ENCODE measurements around the gene LGALS8. TPM values are rescaled to one million over a fixed set of nuclear protein-coding genes. Genes with fewer than 3 reads are reported as not detected.
"Not testable (repeated sequence)": the region's sequence is repeated elsewhere in the genome, so short reads cannot be mapped to it uniquely, and the experiment has no call there.

LGALS8 gene
- total RNA-seq, 1 donor from 2014 or later: 23.3 TPM

DNA sequence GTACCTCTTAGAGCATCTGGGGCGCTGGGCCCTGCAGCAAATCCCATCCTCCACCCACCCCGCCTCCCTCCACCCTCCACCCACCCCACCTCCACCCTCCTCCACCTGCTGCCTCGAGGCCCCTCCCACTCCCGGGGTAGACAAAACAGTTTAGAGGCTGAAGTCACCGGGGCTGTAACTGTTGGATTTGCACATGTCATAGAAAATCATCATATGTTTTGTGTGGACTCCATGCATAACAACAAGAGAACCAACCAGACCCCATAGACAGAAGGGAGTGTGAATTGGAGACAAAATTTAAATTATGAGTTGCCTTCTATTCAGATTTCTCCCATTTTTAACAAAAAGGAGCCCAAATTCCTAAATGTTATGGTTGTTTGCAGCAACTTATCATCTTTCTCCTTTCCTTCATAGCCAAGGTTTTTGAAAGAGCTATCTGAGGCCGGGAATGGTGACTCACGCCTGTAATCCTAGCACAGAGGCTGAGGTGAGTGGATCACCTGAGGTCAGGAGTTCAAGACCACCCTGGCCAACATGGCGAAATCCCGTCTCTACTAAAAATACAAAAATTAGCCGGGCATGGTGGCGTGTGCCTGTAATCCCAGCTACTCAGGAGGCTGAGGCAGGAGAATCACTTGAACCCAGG is 28.2 kb upstream of the LGALS8 start:
- Mint-ChIP-seq H3K4me1 (no peaks in the 10 kb centered on the region), H3K4me3 (no peak overlapping the region), H3K36me3 (ENCODE audit: low read depth) (no peaks in the 10 kb centered on the region), H3K27ac (ENCODE audit: unreplicated experiment) (no peak overlapping the region), H3K27me3 (ENCODE audit: low read depth) (no peaks in the 10 kb centered on the region), H3K9me3 (no peaks in the 10 kb centered on the region)
- TF ChIP-seq, protein P1, sequence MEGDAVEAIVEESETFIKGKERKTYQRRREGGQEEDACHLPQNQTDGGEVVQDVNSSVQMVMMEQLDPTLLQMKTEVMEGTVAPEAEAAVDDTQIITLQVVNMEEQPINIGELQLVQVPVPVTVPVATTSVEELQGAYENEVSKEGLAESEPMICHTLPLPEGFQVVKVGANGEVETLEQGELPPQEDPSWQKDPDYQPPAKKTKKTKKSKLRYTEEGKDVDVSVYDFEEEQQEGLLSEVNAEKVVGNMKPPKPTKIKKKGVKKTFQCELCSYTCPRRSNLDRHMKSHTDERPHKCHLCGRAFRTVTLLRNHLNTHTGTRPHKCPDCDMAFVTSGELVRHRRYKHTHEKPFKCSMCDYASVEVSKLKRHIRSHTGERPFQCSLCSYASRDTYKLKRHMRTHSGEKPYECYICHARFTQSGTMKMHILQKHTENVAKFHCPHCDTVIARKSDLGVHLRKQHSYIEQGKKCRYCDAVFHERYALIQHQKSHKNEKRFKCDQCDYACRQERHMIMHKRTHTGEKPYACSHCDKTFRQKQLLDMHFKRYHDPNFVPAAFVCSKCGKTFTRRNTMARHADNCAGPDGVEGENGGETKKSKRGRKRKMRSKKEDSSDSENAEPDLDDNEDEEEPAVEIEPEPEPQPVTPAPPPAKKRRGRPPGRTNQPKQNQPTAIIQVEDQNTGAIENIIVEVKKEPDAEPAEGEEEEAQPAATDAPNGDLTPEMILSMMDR (conservative IDR thresholded peaks at IDR 0.05): no peak
- DNase-seq (ENCODE audit: low read depth, low spot score): no peak

DNA sequence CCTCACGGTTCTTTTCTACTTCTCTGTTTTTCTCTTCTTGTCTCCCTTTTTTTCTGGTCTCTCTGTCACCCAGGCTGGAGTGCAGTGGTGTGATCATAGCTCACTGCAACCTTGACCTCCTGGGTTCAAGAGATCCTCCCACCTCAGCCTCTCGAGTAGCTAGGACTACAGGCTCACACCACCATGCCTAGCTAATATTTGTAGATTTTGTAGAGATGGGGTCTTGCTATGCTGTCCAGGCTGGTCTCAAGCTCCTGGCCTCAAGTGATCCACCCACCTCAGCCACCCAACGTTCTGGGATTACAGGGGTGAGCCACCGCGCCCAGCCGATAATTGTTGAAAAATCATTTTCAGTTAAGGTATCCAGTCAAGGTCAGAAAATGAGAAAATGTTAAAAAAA is 25.9 kb upstream of the LGALS8 start:
- Mint-ChIP-seq H3K36me3 (ENCODE audit: low read depth) (no peaks in the 10 kb centered on the region), H3K27ac (ENCODE audit: unreplicated experiment) (no peak overlapping the region), H3K9me3 (no peaks in the 10 kb centered on the region), H3K4me3 (no peak overlapping the region), H3K27me3 (ENCODE audit: low read depth) (no peaks in the 10 kb centered on the region), H3K4me1 (peaks cover 5% of the 10 kb centered on the region)
- TF ChIP-seq, protein P1 (conservative IDR thresholded peaks at IDR 0.05): no peak
- DNase-seq (ENCODE audit: low read depth, low spot score): no peak

DNA sequence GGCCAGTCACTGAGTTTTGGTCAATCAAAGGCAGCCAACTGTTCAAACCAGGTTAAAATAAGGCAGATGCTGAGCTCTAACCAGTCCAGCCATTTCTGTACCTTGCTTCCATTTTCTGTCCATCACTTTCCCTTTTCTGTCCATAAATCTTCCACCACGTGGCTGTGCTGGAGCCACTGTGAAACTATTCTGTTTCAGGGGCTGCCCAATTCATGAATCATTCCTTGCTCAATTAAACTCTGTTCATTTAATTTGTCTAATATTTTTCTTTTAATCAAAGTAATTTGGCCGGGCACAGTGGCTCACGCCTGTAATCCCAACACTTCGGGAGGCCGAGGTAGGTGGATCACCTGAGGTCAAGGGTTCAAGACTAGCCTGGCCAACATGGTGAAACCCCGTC is 22.7 kb upstream of the LGALS8 start:
- Mint-ChIP-seq H3K27ac (ENCODE audit: unreplicated experiment) (no peak overlapping the region), H3K4me3 (no peak overlapping the region), H3K4me1 (peaks cover 11% of the 10 kb centered on the region), H3K36me3 (ENCODE audit: low read depth) (no peaks in the 10 kb centered on the region), H3K9me3 (no peaks in the 10 kb centered on the region), H3K27me3 (ENCODE audit: low read depth) (no peaks in the 10 kb centered on the region)
- TF ChIP-seq, protein P1 (conservative IDR thresholded peaks at IDR 0.05): no peak
- no peak for DNase-seq (ENCODE audit: low read depth, low spot score)

DNA sequence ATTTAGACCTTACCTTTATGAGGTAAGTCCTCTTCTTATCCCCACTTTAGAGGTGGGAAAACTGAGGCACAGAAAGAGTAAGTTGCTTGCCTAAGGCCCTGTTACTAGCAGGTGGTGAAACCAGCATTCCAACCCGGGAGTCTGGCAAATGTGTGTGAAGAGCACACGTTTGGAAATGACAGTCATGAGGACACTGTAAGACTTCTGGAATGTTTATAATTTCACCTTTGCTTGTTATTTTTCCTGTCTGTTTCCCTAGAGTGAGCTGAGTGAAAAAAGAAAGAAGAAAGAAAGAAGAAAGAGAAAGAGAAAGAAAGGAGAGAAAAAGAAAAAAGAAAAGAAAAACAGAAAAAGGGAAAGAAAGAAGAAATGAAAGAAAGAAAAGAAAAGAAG is 21.2 kb upstream of the LGALS8 start:
- H3K27ac Mint-ChIP-seq (ENCODE audit: unreplicated experiment): no peak overlapping the region
- DNase-seq (ENCODE audit: low read depth, low spot score): no peak

DNA sequence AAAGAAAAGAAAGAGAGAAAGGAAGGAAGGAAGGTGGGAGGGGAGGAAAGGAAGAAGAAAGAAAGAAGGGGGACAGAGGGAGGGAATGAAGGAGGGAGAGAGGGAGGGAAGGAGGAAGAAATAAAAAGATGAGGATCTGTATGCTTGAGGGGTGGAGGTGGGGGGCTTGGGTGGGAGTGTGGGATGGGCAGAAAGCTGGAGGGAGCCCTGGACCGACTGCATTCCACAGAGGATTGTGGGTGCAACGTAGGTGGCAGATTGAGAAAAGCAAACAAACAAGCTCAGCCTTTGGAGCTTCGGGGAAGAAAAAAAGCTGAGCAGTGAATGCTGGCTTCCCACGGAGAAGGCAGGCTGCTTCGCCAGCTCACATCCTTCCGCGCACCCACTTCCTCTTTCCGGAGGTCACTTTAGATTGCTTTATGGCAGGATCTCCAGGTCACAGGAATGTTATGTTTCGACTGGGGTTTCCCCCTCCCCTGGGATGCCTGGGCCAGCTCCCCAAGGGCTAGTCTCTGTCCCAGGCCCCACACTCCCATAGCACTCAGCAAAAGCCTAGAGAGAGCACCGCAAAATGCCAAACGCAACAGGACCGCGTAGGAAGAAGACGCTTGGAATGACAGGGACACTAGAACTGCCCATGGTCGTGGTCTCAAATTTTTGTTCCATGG is 20.7 kb upstream of the LGALS8 start:
- TF ChIP-seq, protein P1 (conservative IDR thresholded peaks at IDR 0.05): no peak
- H3K36me3 Mint-ChIP-seq (ENCODE audit: low read depth): no peaks in the 10 kb centered on the region
- H3K9me3 Mint-ChIP-seq: no peaks in the 10 kb centered on the region
- peak overlapping the region; percentile 81 for H3K4me3 Mint-ChIP-seq
- no peaks in the 10 kb centered on the region for H3K27me3 Mint-ChIP-seq (ENCODE audit: low read depth)
- H3K27ac Mint-ChIP-seq (ENCODE audit: unreplicated experiment): peak overlapping the region; percentile 95
- DNase-seq (ENCODE audit: low read depth, low spot score): peak; percentile 8
- H3K4me1 Mint-ChIP-seq: peaks cover 11% of the 10 kb centered on the region

More for the DNA sequence above, 21.2 kb upstream of the LGALS8 start:
- Mint-ChIP-seq H3K4me3 (peak overlapping the region; percentile 81), H3K27me3 (ENCODE audit: low read depth) (no peaks in the 10 kb centered on the region), H3K9me3 (no peaks in the 10 kb centered on the region), H3K36me3 (ENCODE audit: low read depth) (no peaks in the 10 kb centered on the region), H3K4me1 (peaks cover 11% of the 10 kb centered on the region)
- TF ChIP-seq, protein P1 (conservative IDR thresholded peaks at IDR 0.05): no peak

DNA sequence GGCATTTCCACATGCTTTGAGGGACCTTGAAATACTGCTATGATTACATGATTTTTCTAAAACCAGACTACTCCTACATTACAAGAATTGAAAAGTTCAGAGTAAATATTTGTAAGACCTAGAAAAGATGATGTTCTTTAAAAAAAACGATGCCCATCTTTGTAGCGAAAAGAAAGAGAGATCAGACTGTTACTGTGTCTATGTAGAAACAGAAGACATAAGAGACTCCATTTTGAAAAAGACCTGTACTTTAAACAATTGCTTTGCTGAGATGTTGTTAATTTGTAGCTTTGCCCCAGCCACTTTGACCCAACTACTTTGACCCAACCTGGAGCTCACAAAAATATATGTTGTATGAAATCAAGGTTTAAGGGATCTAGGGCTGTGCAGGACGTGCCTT is 19.4 kb upstream of the LGALS8 start:
- H3K4me3 Mint-ChIP-seq; H3K27me3 Mint-ChIP-seq (ENCODE audit: low read depth); H3K27ac Mint-ChIP-seq (ENCODE audit: unreplicated experiment); H3K9me3 Mint-ChIP-seq; DNase-seq (ENCODE audit: low read depth, low spot score); H3K36me3 Mint-ChIP-seq (ENCODE audit: low read depth): not testable (repeated sequence)
- peaks cover 11% of the 10 kb centered on the region for H3K4me1 Mint-ChIP-seq

Measured in neural crest cell (in vitro differentiated cells).